Endothelial cell of umbilical vein (primary cell): Measurements from ENCODE around the gene MRPL21.

Experiments
- EZH2 ChIP-seq: IDR thresholded peaks from 2 replicates; pipeline ENCODE4 v1.6.1; 2012; ENCODE audit warnings: borderline replicate concordance, low read depth, mild to moderate bottlenecking, moderate library complexity, low read length, inconsistent platforms; ENCODE audit not compliant: severe bottlenecking
- GATA2 ChIP-seq: IDR thresholded peaks from 2 replicates; pipeline ENCODE4 v1.7.0; 2011; ENCODE audit warnings: low read depth, mild to moderate bottlenecking, moderate library complexity, mixed read lengths, low read length; ENCODE audit not compliant: insufficient read length, insufficient read depth
- JUN ChIP-seq: IDR thresholded peaks from 2 replicates; pipeline ENCODE4 v1.6.1; 2011; ENCODE audit warnings: borderline replicate concordance, low read depth; ENCODE audit not compliant: insufficient read length, insufficient read depth
- MYC ChIP-seq: IDR thresholded peaks from one replicate; pipeline ENCODE4 v1.6.1; 2011; ENCODE audit warnings: mild to moderate bottlenecking, low read depth, low read length
- POLR2A ChIP-seq: IDR thresholded peaks from 2 replicates; pipeline ENCODE4 v1.6.1; 2012; ENCODE audit warnings: low read depth, mild to moderate bottlenecking, control low read depth, low read length
- POLR2AphosphoS5 ChIP-seq: IDR thresholded peaks from 2 replicates; pipeline ENCODE4 v1.6.1; 2012; ENCODE audit warnings: low read depth, mild to moderate bottlenecking, control low read depth, low read length, moderate library complexity; ENCODE audit not compliant: insufficient read depth
- TF ChIP-seq, protein P1 (sequence below), 2 donors: IDR thresholded peaks; 1 replicate in 1 of 2; 2 replicates in 1 of 2; pipeline ENCODE4 v1.5.1; 2011; ENCODE audit warnings: low read length in 2 of 2, mild to moderate bottlenecking in 2 of 2, moderate library complexity in 2 of 2, control low read depth in 1 of 2, inconsistent platforms in 1 of 2, low read depth in 1 of 2; ENCODE audit not compliant: insufficient read depth in 1 of 2; ENCODE audit errors: extremely low read depth in 1 of 2
- TF ChIP-seq, protein P2 (sequence below): IDR thresholded peaks from 2 replicates; pipeline ENCODE4 v1.6.1; 2011; ENCODE audit not compliant: insufficient read depth, insufficient read length

DNA sequence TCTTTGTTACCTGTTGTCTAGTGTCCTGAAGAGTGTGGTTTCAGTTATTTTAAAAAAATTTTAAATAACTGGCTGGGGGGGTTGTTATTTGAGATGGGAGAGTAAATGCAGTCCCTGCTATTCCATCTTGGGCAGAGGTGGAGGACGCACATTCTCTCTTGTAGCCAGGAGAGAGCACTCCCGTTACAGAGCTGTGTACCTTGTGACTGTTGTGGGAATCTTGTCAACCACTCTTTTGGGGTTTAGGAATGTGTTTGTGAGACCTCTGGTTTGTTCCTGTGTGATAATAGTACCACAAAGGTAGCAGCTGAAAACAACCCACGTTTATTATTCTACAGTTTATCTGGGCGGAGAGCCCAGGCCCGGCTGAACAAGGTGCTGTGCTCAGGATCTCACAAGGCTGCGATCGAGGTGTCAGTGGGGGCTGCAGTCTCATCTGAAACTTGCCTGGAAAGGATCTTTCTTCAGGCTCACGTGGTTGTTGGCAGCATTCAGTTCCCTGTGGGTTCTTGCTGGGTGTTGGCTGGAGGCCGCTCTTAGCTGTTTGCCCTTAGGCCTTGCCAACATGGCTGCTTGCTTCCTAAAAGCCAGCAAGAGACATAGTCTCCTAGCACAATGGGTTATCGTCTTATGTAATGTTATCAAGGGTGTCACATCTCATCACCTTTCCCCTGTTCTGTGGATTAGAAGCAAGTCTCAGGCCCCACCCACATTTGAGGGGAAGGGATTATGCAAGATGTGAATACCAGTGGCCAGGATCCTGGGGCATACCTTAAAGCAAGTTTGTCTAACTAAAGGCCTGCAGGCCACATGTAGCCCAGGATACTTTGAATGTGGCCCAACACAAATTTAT lies 20.7 kb upstream of the MRPL21 start:
- TF ChIP-seq, protein P1, sequence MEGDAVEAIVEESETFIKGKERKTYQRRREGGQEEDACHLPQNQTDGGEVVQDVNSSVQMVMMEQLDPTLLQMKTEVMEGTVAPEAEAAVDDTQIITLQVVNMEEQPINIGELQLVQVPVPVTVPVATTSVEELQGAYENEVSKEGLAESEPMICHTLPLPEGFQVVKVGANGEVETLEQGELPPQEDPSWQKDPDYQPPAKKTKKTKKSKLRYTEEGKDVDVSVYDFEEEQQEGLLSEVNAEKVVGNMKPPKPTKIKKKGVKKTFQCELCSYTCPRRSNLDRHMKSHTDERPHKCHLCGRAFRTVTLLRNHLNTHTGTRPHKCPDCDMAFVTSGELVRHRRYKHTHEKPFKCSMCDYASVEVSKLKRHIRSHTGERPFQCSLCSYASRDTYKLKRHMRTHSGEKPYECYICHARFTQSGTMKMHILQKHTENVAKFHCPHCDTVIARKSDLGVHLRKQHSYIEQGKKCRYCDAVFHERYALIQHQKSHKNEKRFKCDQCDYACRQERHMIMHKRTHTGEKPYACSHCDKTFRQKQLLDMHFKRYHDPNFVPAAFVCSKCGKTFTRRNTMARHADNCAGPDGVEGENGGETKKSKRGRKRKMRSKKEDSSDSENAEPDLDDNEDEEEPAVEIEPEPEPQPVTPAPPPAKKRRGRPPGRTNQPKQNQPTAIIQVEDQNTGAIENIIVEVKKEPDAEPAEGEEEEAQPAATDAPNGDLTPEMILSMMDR (IDR thresholded peaks at IDR 0.05; ENCODE audit: extremely low read depth in 1 of 2, insufficient read depth in 1 of 2, low read depth in 1 of 2, low read length in 2 of 2) = no peak
- TF ChIP-seq EZH2 = no peak
- TF ChIP-seq POLR2A = no peak
- no peak for TF ChIP-seq MYC
- TF ChIP-seq POLR2AphosphoS5 = no peak
- TF ChIP-seq, protein P2, sequence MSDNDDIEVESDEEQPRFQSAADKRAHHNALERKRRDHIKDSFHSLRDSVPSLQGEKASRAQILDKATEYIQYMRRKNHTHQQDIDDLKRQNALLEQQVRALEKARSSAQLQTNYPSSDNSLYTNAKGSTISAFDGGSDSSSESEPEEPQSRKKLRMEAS = no peak
- TF ChIP-seq JUN = no peak
- no peak for TF ChIP-seq GATA2
